Measurements from ENCODE around the gene PROX1.

The PROX1 gene

DNA sequence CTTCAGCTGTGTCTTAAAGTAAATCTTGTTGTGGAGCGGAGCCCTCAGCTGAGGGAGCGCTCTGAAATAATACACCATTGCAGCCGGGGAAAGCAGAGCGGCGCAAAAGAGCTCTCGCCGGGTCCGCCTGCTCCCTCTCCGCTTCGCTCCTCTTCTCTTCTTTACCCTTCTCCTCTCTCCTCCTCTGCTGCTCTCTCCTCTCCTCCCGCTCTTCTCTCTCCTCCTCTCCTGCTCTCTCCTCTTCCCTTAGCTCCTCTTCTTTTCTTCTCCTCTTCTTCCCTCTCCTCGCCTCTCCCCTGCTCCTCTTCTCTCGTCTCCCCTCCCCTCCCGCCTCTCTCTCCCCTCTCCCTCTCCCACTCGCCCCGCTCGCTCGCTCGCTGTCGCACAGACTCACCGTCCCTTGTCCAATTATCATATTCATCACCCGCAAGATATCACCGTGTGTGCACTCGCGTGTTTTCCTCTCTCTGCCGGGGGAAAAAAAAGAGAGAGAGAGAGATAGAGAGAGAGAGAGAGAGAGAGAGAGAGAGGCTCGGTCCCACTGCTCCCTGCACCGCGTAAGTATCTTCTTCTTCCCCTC, at the start of gene PROX1:
Gene PROX1 (plus strand): TSS at position 47 of the 580 bp plus-strand sequence. CDS start 8,563 bp downstream, outside the sequence.
- no peak for DNase-seq

DNA sequence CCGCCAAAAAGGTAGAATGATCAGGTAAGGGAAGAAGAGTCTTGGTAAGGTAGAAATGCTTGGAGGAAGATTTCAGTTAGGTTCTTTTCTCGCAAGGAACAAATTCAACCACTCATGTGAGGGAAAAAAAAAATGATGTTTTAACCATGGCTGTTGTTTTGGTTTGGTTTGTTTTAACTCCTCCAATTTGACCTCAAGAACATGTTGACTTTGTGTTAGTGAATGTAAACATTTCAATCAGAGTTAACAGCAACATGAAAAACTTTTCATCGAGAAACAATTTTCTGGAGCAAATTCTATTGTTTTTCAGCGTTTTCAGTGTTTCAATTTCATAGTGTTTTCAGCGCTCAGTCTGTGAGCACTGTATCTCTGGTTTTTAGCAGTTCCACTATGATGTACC, 49.0 kb upstream of the PROX1 start:
- DNase-seq: no peak

DNA sequence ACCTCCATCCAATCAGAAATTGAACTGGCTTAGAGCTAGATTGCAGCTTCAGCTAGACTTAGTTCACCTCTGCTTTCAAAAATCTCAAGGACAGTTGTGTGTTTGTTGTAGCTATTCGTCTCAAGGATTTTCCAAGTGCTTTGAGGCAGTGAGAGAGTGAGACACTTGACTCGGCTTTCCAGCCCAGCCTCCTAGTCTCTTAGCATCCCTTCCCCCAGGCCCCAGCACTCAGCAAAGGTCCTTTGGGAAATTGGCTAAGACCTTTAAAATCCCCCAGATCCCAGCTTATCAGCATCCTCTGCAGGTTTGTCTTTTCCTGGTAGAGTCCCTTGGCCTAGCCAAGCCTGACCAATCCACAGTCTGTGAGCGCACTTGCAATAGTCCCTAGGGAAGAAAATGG, 47.9 kb upstream of the PROX1 start:
- no peak for DNase-seq

- no peak for DNase-seq
These were observed 46.8 kb upstream of the PROX1 start for GRCh38 chr1:213940947-213941346.

GRCh38 chr1:213942061-213942460, 45.7 kb upstream of the PROX1 start:
- DNase-seq: no peak

DNA sequence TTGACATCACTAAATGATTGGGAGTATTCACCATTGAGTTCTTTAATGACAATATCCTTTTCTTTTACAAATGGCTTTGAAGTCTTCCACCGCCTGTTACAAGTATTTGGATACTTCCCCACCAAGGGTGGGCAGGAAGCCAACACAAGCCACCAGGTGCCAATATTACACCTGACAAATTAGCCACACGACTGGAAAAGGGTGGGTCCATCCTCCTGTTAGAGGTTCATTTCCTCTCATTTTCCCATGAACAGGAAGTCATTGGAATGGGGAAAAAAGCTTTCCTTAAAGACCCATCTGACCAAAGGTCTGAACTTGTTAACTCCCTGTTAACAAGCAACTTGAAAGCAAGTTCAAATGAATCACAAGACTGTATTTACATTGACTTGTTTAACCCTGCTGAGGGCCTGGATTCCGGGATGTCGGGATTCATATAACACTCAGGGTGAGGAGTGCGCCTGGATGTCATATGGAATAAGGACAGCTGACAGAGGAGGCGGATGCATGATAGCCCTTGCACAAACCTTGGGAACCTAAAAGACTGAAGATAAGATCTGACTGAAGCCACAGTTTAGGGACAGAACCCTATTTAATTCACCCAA, 40.5 kb upstream of the PROX1 start:
- DNase-seq: peak; percentile 43

- no peak for DNase-seq
These were observed 35.9 kb upstream of the PROX1 start for GRCh38 chr1:213951876-213952275.

DNA sequence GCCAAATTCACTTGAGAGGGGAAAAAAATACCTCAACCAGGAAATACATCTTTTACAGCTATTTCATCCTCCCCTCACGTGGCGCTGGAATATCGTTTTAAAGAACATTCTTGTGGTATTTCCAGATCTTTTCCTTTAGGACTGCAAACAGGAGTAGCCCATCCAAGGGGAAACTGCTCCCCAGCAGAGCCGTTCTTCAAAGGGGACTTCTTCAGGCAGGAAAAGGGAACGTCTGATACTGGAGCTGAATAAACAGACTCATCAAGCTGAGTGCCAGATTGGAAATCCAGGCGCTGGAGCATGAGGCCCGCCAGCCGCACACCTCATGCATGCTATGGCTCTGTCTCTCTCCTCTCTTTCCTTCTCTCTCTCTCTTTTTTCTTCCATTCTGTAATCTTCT, 34.0 kb upstream of the PROX1 start:
- DNase-seq: no peak

- no peak for DNase-seq
These were observed 31.4 kb upstream of the PROX1 start for GRCh38 chr1:213956295-213956770.

GRCh38 chr1:213958346-213958745, 29.4 kb upstream of the PROX1 start:
- DNase-seq: no peak

GRCh38 chr1:213960963-213961362, 26.8 kb upstream of the PROX1 start:
- DNase-seq: no peak

DNA sequence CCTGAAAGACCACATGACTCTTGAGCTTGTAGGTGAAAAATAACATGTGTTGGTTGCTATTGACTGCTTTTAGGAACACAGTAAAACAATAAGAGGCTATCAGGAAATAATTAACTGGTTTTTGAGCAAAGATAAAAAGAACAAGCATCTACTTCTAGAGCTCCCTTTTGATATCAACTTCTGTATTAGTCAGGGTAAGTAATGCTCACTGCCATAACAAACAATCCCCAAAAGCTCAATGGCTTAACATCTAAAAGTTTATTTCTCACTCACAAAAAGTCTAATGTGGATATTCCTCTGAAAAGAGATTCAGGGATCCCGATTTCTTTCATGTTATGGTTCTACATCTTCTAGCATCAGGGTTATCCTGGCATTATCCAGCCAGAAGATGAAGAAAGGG, 25.3 kb upstream of the PROX1 start:
- no peak for DNase-seq

DNA sequence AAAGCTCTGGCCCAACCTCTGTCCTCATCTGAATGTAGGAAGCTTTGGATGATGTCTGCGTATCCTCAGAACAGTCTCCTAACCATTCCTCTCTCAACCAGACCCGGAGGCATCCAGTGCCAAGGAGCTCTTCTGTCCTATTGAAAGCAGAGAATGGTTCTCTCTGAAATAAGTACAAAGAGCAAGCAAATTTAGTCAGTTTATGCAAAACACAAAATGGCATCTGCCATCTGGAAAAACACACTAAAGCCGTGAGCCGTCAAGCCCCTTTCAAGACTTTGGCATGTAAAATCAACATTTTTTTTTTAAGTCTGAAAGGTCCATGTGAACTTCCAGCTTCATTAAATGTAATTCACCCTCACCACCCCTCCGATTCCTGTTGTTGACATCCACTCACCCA, 21.7 kb upstream of the PROX1 start:
- no peak for DNase-seq

DNA sequence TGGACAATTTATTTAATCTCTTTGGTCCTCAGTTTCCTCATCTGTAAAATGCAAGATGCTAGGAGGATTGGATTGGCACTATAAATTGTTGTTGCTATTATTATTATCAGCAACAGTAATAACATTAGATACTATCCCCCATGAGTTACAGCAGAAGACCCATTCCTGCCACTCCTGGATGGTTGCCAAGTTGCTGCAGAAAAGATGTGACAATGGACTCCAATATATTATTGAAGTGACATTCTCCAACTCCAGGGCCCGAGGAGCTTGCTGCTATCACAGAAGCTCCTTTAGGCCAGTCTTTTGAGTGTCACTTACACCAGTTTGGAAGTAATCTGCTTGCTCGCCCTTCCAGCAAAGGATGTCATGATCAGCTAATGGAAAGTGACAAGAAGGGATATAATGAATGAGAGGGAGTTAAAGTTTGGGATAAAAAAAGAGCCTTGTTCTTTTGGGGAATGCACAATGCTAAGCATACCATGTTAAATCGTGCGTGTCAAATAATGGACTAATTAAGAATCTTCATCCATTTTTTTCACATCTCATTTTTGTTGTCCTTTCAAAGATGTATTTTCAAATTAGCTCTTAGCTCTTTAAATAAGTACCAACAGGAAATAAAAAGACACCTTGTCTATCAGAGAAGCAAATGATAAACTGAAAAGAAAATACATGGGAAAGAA, 19.5 kb upstream of the PROX1 start:
- no peak for DNase-seq

- no peak for DNase-seq
These were observed 17.7 kb upstream of the PROX1 start for GRCh38 chr1:213969958-213970555.

GRCh38 chr1:213972141-213972540, 15.6 kb upstream of the PROX1 start:
- no peak for DNase-seq

DNA sequence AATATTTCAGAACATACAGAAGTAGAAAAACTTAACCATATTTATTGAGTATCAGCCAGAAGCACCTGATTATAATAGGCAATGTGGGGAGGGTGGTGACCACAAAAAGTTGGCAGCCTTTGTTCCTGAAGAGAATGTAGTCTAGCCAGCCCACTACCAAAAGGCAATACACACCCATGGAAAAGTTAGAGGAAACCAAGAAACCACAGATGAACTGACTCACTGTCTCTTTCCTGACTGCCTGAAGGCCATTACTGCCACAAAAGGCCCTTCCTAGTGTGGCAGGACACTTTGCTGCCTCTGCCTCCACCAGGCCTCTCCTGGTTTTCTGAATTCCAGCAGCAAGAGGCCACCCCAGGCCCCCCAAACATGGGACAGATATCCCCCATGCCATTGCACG, 14.6 kb upstream of the PROX1 start:
- no peak for DNase-seq

- no peak for DNase-seq
These were observed 10.9 kb upstream of the PROX1 start for GRCh38 chr1:213976665-213977485.

- DNase-seq: no peak
These were observed 10.3 kb upstream of the PROX1 start for GRCh38 chr1:213977486-213977842.

GRCh38 chr1:213977909-213978308, 9.9 kb upstream of the PROX1 start:
- no peak for DNase-seq

GRCh38 chr1:213979751-213980586, 7.8 kb upstream of the PROX1 start:
- DNase-seq: no peak

DNA sequence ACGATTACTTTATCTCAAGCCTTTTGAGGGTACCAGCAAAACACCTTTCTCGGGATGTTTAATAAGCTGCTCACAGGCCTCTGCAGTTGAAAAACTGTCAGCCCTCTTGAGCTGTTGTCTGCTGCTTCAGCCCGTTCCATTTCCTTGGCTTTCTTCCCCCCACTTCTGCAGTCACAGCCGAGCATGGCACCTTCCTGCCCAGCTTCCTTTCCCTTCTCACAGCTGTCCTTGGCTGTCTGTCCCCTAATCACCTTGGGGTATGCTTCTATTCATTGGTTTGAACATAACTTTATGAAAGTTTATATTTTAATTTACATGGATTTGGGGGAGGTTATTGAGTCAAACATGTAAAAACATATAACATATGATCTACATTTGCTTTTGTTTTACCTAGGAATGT, 6.9 kb upstream of the PROX1 start:
- DNase-seq: no peak
